ENCODE measurements around the gene UNK.

The UNK gene

DNA sequence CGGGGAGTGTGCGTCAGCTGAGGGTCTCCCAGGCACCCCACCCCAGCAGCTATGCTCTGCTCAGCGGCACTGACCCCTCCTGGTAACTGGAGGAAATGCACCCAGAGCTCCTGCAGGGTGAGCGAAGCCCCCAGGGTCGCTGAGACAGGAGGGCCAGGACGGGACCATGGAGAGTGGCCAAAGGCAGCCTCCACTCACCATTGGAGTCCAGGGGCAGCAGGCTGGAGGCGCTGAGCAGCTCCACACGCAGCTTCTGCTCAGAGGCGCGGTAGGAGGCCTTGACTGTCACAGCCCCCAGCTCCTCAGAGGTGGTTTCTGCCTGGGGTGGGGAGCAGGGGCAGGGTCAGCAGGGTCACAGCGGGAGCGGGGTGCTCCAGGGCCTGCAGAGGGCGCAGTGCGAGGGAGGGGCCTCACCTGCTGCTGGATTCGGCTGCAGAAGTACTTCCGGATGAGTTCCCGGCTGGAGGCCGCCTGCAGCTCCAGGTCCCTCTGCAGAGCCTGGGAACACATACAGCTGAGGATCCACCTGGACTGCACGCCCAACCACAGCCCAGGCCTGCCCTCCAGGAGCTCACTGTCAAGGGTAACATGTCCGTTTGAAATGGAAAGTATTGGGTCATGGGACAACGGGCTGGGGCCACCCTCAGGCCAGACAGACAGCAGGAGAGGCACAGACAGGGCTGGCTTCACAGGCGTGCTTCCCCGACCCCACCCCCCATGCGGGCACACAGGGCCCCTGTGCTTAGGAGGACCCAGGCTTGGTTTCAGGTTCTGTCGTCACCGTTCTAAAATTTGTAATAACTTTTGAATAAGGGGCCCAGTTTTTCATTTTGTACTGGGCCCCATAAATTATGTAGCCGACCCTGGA is 45.8 kb downstream of the UNK start:
- H3K4me3 Mint-ChIP-seq: no peak overlapping the region
- no peaks in the 10 kb centered on the region for H3K9me3 Mint-ChIP-seq
- intact Hi-C loops (cut with micrococcal nuclease): loop anchor here (5.0 kb wide), 1 partner anchor 68 kb away; no protein-coding TSS in a partner anchor
- peak overlapping the region; percentile 84 for H3K27ac Mint-ChIP-seq
- H3K36me3 Mint-ChIP-seq (ENCODE audit: low read depth): peaks cover 99% of the 10 kb centered on the region
- peaks cover 53% of the 10 kb centered on the region for H3K4me1 Mint-ChIP-seq (ENCODE audit: low read depth)
- no peaks in the 10 kb centered on the region for H3K27me3 Mint-ChIP-seq

DNA sequence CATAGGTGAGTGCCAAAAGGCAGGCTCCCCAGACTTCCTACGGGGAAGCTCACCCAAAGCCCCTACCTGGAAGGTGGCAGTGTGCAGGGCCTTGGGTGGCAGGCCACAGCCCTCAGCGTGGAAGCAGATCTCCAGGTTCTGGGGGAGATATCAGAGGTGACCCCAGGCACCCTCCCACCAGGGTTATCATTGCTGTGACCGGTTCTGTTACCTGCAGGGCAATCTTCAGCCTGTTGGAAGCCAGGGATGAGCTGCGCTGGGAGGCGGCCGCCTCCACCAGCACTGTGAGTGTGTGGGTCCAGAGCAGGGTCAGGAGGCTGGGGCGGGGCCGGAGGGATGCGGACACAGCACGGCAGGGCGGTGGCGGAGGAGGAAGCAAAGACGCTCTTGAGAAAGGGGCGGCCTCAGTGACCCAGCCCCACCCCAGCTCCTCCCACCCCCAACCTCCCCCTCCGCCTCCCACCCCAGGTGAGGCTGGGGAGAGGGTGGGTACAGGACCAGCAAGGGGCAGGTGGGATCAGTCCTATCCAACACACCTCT is 46.5 kb downstream of the UNK start:
- peaks cover 53% of the 10 kb centered on the region for H3K4me1 Mint-ChIP-seq (ENCODE audit: low read depth)
- peak overlapping the region; percentile 39 for H3K4me3 Mint-ChIP-seq
- H3K9me3 Mint-ChIP-seq: no peaks in the 10 kb centered on the region
- intact Hi-C loops (cut with micrococcal nuclease): loop anchor here (5.0 kb wide), 1 partner anchor 69 kb away; no protein-coding TSS in a partner anchor
- H3K27ac Mint-ChIP-seq: peak overlapping the region; percentile 84
- peaks cover 99% of the 10 kb centered on the region for H3K36me3 Mint-ChIP-seq (ENCODE audit: low read depth)
- no peaks in the 10 kb centered on the region for H3K27me3 Mint-ChIP-seq

DNA sequence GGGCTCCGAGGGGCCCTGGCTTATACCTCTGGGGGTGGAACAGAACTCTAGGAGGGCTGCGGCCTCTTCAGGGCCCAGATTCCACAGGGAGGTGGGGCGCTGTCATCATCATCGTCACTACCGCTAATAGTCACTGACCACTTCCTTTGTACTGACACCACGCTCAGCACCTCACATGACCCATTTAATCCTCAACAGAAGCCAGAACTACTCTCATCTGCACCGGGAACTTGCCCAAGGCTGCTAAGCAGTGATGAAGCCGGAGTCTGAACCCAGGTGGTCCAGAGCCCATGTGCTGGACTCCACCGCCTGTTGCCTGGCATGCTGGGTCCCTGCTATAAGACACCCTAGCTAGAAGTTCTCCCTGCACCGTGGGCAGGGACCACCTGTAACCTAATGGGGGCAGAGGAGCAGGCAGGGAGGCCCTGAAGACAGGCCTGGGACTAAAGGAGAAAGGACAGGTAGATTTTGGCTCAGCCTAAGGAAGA is 47.6 kb downstream of the UNK start:
- Mint-ChIP-seq H3K36me3 (ENCODE audit: low read depth) (peaks cover 99% of the 10 kb centered on the region), H3K9me3 (no peaks in the 10 kb centered on the region), H3K27ac (peak overlapping the region; percentile 84), H3K4me1 (ENCODE audit: low read depth) (peaks cover 49% of the 10 kb centered on the region), H3K27me3 (no peaks in the 10 kb centered on the region), H3K4me3 (peak overlapping the region; percentile 2)
- intact Hi-C loops (cut with micrococcal nuclease): loop anchor here (5.0 kb wide), 1 partner anchor 70 kb away; no protein-coding TSS in a partner anchor

DNA sequence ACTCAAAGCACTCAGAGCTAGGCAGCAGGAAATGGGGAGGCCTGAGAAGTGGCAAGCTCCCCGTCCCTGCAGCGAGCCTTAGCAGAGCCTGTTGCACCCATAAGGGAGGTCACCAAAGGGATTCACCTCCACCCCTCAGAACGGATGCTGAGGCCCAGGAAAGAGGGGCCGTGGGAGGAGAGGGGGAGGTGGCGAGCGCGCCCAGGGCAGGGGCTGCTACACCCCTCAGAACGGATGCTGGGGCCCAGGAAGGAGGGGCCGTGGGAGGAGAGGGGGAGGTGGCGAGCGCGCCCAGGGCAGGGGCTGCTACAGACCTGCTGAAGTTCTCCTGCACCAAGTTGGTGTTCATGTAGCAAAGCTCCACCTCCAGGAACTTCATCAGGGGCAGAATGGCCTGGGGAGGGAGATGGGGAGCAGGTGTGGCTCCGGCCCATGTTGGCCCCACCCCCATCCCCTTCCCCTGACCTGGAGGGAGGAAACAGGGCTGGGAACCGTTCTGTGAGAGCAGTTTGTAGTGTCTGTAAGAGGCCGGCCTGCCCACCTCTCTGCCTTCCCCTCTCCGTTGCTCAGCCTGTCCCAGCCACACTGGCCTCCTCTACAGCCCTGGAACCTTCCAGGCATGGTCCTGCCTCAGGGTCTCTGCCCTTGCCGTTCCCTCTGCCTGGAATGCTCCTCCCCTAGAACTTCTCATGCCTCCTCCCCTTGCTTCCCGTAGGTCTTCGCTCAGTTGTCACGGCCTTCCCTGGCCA is 48.2 kb downstream of the UNK start:
- peaks cover 99% of the 10 kb centered on the region for H3K36me3 Mint-ChIP-seq (ENCODE audit: low read depth)
- intact Hi-C loops (cut with micrococcal nuclease): loop anchor here (5.0 kb wide), 1 partner anchor 71 kb away; no protein-coding TSS in a partner anchor
- no peak overlapping the region for H3K4me3 Mint-ChIP-seq
- peak overlapping the region; percentile 84 for H3K27ac Mint-ChIP-seq
- no peaks in the 10 kb centered on the region for H3K9me3 Mint-ChIP-seq
- peaks cover 49% of the 10 kb centered on the region for H3K4me1 Mint-ChIP-seq (ENCODE audit: low read depth)
- no peaks in the 10 kb centered on the region for H3K27me3 Mint-ChIP-seq

DNA sequence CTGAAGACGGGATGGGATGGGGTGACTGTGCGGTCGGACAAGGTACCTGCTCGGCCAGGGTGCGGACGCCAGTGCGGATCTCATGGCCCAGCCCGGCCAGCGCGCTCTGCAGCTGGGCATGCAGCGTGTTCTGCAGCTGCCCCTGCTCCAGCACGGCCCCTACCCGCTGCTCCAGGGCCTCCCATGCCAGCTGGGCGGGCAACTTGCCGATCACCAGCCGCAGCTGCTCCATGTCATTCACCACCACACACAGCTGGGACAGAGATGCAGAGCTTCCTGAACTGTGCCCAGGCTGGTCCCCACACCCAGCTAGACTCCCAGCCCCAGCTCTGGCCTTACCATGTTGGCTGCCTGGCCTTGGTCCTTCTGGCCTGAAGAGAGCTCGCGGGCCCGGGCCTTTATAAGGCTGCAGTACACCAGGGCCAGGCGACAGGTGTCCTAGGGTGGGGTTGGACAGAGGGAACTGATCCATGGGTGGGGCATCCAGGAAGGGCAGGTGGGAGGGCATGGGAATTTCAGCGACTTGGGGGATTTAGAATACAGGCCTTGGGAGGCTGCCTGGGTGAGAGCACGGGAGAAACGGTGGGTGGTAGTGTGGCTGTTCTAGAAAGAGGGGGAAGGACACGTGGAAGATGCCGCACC is 49.8 kb downstream of the UNK start:
- H3K27ac Mint-ChIP-seq: peak overlapping the region; percentile 14
- no peaks in the 10 kb centered on the region for H3K9me3 Mint-ChIP-seq
- no peaks in the 10 kb centered on the region for H3K27me3 Mint-ChIP-seq
- peaks cover 49% of the 10 kb centered on the region for H3K4me1 Mint-ChIP-seq (ENCODE audit: low read depth)
- no peak overlapping the region for H3K4me3 Mint-ChIP-seq
- intact Hi-C loops (cut with micrococcal nuclease): loop anchor here (5.0 kb wide), 1 partner anchor 72 kb away; no protein-coding TSS in a partner anchor
- peaks cover 99% of the 10 kb centered on the region for H3K36me3 Mint-ChIP-seq (ENCODE audit: low read depth)

DNA sequence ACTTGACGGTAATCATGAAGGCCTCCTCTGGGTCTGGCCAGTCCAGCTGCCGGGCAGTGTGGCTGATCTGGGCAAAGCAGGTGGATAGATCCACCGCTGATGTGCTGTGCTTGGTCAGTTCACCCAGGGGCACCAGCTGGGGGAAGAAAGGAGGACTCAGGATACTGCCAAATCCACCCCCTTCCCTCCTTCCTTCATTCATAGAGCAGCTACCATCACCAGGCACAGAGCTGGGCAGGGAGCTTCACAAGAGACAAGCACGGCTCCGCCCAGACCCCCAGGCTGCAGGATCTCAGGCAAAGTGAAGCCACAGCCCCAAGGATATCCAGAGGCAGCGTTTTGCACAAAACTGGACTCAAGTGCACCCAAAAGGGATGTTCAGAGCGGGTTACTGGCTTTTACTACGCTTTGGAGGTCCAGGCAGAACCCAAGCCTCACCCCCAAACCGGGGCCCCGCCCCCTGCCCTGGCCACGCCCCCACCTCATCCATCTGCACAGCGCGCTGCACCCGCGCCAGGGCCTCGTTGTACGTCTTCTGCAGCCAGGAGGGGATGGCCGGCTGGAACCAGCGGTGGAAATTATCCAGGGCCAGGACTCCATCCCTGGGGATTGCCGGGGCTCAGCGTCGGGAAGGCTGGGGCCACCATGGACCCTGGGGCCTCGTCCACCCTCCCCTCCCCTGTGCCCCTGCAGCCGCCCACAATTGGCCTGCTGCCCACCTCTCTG is 50.5 kb downstream of the UNK start:
- H3K4me3 Mint-ChIP-seq: no peak overlapping the region
- H3K36me3 Mint-ChIP-seq (ENCODE audit: low read depth): peaks cover 99% of the 10 kb centered on the region
- no peaks in the 10 kb centered on the region for H3K27me3 Mint-ChIP-seq
- peak overlapping the region; percentile 8 for H3K27ac Mint-ChIP-seq
- intact Hi-C loops (cut with micrococcal nuclease): loop anchor here (5.0 kb wide), 1 partner anchor 73 kb away; no protein-coding TSS in a partner anchor
- H3K4me1 Mint-ChIP-seq (ENCODE audit: low read depth): peaks cover 49% of the 10 kb centered on the region
- H3K9me3 Mint-ChIP-seq: no peaks in the 10 kb centered on the region

DNA sequence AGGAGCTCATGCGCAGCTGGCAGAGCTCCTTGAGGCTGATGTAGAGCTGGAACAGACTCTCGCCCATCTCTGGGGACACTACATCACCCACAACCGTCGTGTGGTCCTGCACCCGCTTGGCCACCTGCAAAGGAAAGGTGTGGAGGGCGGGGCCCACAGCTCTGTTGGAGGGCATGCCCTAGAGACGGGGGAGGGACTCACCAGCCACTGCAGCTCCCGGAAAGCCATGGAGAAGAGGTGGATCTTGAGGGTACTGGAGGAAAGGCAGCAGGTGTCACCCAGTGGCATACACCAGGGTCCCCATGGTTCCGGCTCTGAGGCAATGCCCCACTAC is 51.0 kb downstream of the UNK start:
- H3K27ac Mint-ChIP-seq: no peak overlapping the region

DNA sequence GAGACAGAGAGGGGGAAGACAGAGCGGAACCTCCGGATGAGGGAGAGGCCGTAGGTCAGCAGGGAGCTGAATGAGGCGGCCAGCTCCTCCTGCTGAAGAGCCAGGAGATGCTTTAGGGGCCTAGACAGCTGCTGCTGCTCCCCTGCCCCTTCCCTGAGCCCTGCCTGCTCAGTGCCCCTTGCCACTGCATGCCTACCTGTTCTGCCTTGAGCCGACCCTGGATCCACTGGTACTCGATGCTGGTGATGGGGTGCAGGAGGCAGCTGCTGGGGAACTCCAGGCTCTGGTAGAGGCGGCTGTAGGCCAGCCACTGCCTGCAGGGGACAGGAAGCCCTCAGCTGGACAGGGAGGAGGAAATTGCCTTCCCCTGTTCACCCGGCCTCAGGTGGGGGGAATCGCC is 52.0 kb downstream of the UNK start:
- peaks cover 36% of the 10 kb centered on the region for H3K4me1 Mint-ChIP-seq (ENCODE audit: low read depth)
- intact Hi-C loops (cut with micrococcal nuclease): no loop called here
- no peaks in the 10 kb centered on the region for H3K27me3 Mint-ChIP-seq
- H3K36me3 Mint-ChIP-seq (ENCODE audit: low read depth): peaks cover 95% of the 10 kb centered on the region
- no peak overlapping the region for H3K27ac Mint-ChIP-seq
- H3K9me3 Mint-ChIP-seq: no peaks in the 10 kb centered on the region
- H3K4me3 Mint-ChIP-seq: no peak overlapping the region

More for the DNA sequence above, 51.0 kb downstream of the UNK start:
- H3K27me3 Mint-ChIP-seq: no peaks in the 10 kb centered on the region
- intact Hi-C loops (cut with micrococcal nuclease): no loop called here
- H3K36me3 Mint-ChIP-seq (ENCODE audit: low read depth): peaks cover 99% of the 10 kb centered on the region
- no peak overlapping the region for H3K4me3 Mint-ChIP-seq
- no peaks in the 10 kb centered on the region for H3K9me3 Mint-ChIP-seq
- H3K4me1 Mint-ChIP-seq (ENCODE audit: low read depth): peaks cover 46% of the 10 kb centered on the region

DNA sequence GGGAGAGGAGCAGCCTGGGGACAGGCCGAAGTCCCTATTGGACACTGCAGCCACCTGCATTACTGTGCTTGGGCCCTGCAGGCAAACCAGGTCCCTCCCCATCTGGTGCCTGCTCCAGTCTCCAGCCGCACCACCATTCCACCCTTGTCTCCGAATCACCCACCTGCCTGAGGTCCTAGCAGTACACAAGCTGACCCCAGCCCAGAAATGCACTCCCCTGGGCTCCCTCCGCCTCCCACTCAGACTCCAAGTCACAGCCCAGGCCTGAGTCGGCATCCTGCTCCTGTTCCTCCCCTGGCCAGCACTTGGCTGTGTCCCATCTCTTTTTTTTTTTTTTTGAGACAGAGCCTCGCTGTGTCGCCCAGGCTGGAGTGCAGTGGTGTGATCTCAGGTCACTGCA is 53.3 kb downstream of the UNK start:
- peaks cover 33% of the 10 kb centered on the region for H3K4me1 Mint-ChIP-seq (ENCODE audit: low read depth)
- H3K36me3 Mint-ChIP-seq (ENCODE audit: low read depth): peaks cover 94% of the 10 kb centered on the region
- H3K27me3 Mint-ChIP-seq: no peaks in the 10 kb centered on the region
- H3K27ac Mint-ChIP-seq: peak overlapping the region; percentile 7
- H3K4me3 Mint-ChIP-seq: no peak overlapping the region
- intact Hi-C loops (cut with micrococcal nuclease): no loop called here
- no peaks in the 10 kb centered on the region for H3K9me3 Mint-ChIP-seq

DNA sequence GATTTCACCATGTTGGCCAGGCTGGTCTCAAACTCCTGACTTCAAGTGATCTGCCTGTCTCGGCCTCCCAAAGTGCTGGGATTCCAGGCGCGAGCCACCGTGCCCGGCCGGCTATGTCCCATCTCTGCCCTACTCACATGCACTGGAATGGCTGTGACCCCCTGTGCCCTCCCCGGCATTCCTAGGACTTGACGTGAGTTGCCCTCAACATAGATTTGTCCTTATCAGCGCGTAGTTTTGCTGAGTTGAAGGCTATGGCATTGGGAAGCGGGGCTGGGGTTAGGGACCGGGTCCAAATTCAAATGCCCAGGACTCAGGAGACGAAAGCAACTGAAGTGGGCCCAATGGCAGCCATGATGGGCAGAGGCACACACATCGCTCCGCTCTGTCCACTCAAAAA is 53.8 kb downstream of the UNK start:
- peaks cover 94% of the 10 kb centered on the region for H3K36me3 Mint-ChIP-seq (ENCODE audit: low read depth)

DNA sequence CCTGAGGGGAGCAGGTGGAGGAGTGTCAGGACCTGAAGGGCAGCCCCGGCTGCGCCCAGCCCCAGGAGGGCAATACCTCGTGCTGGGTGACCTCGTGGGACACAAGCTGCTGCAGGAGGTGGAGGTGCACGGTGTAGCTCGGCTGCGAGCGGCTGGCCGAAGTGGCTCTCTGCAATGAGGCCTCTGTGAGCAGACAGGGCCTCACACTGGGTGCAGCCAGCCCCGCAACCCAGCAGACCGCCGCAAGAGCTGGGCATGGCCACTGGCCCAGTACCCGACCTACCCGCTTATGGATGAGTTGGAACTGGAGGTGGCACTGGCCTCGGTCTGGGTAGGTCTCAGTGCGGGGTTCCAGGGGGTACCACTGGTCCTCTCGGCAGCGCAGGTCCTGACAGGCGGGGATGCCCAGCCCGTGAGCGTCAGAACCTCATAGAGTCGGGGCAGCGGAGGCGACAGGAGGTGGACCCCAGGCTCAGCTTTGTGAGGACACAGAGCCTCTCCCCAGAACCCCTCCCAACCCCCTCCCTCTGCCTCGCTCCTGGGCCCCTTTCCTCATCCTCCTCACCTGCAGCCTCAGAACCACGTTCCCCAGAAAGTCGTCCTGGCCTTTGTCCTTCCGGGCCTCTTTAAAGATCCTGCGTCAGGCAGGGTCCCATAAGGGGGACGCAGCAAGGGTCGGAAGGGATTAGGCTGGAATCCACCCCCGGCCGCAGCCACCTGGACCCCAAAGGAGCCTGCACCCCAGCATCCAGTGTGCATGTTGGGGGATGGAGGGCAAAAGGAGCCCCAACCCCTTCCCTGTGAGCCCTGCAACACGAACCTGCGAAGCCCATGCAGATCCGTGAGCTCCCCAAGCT is 55.6 kb downstream of the UNK start:
- Mint-ChIP-seq H3K9me3 (no peaks in the 10 kb centered on the region), H3K4me1 (ENCODE audit: low read depth) (peaks cover 20% of the 10 kb centered on the region), H3K27ac (no peak overlapping the region), H3K4me3 (no peak overlapping the region), H3K27me3 (no peaks in the 10 kb centered on the region), H3K36me3 (ENCODE audit: low read depth) (peaks cover 86% of the 10 kb centered on the region)
- intact Hi-C loops (cut with micrococcal nuclease): no loop called here

More for the DNA sequence above, 53.8 kb downstream of the UNK start:
- H3K27me3 Mint-ChIP-seq: no peaks in the 10 kb centered on the region
- H3K9me3 Mint-ChIP-seq: no peaks in the 10 kb centered on the region
- H3K4me3 Mint-ChIP-seq: no peak overlapping the region
- intact Hi-C loops (cut with micrococcal nuclease): no loop called here
- no peak overlapping the region for H3K27ac Mint-ChIP-seq
- peaks cover 33% of the 10 kb centered on the region for H3K4me1 Mint-ChIP-seq (ENCODE audit: low read depth)

DNA sequence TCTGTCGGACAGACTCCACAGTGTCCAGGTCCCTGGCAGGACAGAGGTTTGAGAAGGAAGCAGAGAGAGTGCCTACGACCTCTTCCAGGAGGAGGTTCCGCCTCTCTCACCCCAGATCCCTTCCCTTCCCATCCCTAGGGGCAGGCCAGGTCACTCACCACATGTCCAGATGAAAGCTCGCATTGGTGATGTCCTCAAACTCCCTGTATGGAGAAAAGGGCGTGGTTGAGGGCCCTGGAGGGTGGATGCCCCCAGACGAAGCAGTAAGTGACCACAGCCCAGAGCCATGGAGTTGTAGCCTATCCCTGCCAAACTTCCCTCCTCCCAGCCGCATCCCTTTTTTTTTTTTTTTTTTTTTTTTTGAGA is 56.2 kb downstream of the UNK start:
- Mint-ChIP-seq H3K4me1 (ENCODE audit: low read depth) (peaks cover 26% of the 10 kb centered on the region), H3K27ac (no peak overlapping the region), H3K27me3 (no peaks in the 10 kb centered on the region), H3K36me3 (ENCODE audit: low read depth) (peaks cover 86% of the 10 kb centered on the region), H3K9me3 (no peaks in the 10 kb centered on the region), H3K4me3 (no peak overlapping the region)
- intact Hi-C loops (cut with micrococcal nuclease): no loop called here
